Sigmoid colon (tissue), 4 donors: ENCODE data around the gene MORN1.

Experiments
- CTCF ChIP-seq, 4 experiments: fragments of 450-650 bp in 3 of 4; fragments of 200-600 bp in 1 of 4; IDR thresholded peaks; one replicate each; pipeline ENCODE4 v1.5.1; 2016 to 2019; ENCODE audit warnings: antibody characterized with exemption in 4 of 4, mild to moderate bottlenecking in 3 of 4, moderate library complexity in 2 of 4
- EP300 ChIP-seq, 4 donors: sonication (generic); formaldehyde crosslinking; IDR thresholded peaks; one replicate each; pipeline ENCODE4 v1.6.1; 2017; ENCODE audit warnings: antibody characterized with exemption in 4 of 4
- POLR2A ChIP-seq, 2 donors: fragments of 450-650 bp; IDR thresholded peaks; one replicate each; pipeline ENCODE4 v1.6.1; 2016; ENCODE audit warnings: antibody characterized with exemption in 2 of 2, mild to moderate bottlenecking in 2 of 2, moderate library complexity in 2 of 2
- POLR2AphosphoS5 ChIP-seq, 4 donors: sonication (generic); formaldehyde crosslinking; IDR thresholded peaks; one replicate each; pipeline ENCODE4 v1.6.1; 2017; ENCODE audit warnings: antibody characterized with exemption in 4 of 4

- TF ChIP-seq CTCF (IDR thresholded peaks at IDR 0.05) (no peak), POLR2AphosphoS5 (IDR thresholded peaks at IDR 0.05) (no peak), POLR2A (IDR thresholded peaks at IDR 0.05) (no peak), EP300 (IDR thresholded peaks at IDR 0.05) (no peak)
These were observed 32.4 kb downstream of the MORN1 start for GRCh38 chr1:2358651-2359640.
